Body of pancreas (tissue), 4 donors: ENCODE results near the gene ERBB4.

Experiments
- POLR2A ChIP-seq, 3 donors: fragments of 450-650 bp; IDR thresholded peaks; one replicate each; pipeline ENCODE4 v1.6.1; 2016; ENCODE audit warnings: antibody characterized with exemption in 3 of 3, mild to moderate bottlenecking in 2 of 3
- TF ChIP-seq, protein P1 (sequence below), 7 experiments: fragments of 450-650 bp in 4 of 7; fragments of 200-600 bp in 3 of 7; sonication (generic) in 3 of 7; IDR thresholded peaks; one replicate each; pipeline ENCODE4 v1.5.1; 2016 to 2019; ENCODE audit warnings: antibody characterized with exemption in 7 of 7

DNA sequence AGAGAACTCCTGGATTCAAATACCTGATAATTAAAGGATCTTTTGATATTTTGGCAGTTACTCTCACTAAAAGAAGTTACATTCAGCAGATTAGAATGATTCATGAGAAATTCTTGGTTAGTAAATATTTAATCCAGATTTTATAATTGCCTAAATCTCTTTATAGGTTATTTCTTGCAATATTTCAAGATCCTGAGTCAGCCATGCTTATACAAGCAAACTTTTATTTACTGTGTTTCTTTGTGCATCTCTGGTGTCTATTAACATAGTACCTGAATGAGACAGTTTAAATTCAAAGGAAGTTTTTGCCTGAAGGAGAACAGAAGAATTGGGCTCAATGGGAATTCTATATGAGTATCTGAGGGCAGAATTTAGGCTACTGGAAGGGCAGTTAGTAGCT is 249.3 kb downstream of the ERBB4 start:
- TF ChIP-seq, protein P1, sequence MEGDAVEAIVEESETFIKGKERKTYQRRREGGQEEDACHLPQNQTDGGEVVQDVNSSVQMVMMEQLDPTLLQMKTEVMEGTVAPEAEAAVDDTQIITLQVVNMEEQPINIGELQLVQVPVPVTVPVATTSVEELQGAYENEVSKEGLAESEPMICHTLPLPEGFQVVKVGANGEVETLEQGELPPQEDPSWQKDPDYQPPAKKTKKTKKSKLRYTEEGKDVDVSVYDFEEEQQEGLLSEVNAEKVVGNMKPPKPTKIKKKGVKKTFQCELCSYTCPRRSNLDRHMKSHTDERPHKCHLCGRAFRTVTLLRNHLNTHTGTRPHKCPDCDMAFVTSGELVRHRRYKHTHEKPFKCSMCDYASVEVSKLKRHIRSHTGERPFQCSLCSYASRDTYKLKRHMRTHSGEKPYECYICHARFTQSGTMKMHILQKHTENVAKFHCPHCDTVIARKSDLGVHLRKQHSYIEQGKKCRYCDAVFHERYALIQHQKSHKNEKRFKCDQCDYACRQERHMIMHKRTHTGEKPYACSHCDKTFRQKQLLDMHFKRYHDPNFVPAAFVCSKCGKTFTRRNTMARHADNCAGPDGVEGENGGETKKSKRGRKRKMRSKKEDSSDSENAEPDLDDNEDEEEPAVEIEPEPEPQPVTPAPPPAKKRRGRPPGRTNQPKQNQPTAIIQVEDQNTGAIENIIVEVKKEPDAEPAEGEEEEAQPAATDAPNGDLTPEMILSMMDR (IDR thresholded peaks at IDR 0.05), result no peak
- TF ChIP-seq POLR2A (IDR thresholded peaks at IDR 0.05), result no peak
